ENCODE results near the gene SCML2.

Gene SCML2

DNA sequence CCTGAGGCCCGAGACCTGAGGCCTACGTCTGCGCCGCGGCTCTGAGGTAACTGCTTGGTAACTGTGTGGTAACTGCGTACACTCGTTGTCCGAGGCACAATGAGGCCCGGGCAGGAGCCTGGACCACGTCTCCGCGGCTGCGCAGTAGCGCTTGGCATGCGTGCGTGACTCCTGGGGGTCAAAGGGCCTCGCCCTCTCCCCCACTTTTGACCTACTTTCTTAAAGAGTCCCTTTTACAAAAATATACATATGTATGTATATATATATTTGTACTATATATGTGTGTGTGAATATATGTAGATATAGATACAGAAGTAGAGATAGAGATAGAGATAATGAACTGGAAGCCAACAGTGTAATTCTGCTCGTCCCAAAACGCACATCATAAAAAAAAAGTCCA lies 133.7 kb downstream of the SCML2 start, which contains the start of gene BEND2:
Gene BEND2, minus strand, starts transcription at position 101 of the 400 bp plus-strand sequence. CDS start 136 bp downstream, outside the sequence.
- no peak within 1 kb of the TSS for H2BK15ac ChIP-seq (replicated peaks; ENCODE audit: low read depth)
- no peak within 1 kb of the TSS for H4K8ac ChIP-seq (ENCODE audit: low read depth, low read length)
- H3K56ac ChIP-seq (ENCODE audit: low read length): no peak within 1 kb of the TSS
- H3K4me2 ChIP-seq (ENCODE audit: low read length): no peak within 1 kb of the TSS
- H3K23ac ChIP-seq (ENCODE audit: low read length): no peak within 1 kb of the TSS
- no peak within 1 kb of the TSS for H3K4me3 ChIP-seq (ENCODE audit: low read length)
- no peaks in the 10 kb centered on the region for H3K79me1 ChIP-seq (ENCODE audit: low read length)
- no peak within 1 kb of the TSS for H4K5ac ChIP-seq (ENCODE audit: low read length)
- no peak within 1 kb of the TSS for H3K18ac ChIP-seq (ENCODE audit: low read length)
- H3K36me3 ChIP-seq (ENCODE audit: control insufficient read depth, insufficient read depth, low read length): no peaks in the 10 kb centered on the region
- H3K27me3 ChIP-seq (ENCODE audit: insufficient read depth, low read length, poor library complexity): no peaks in the 10 kb centered on the region
- no peak for DNase-seq
- no peak within 1 kb of the TSS for H3K9ac ChIP-seq (ENCODE audit: low read length)
- no peaks in the 10 kb centered on the region for H3K4me1 ChIP-seq (ENCODE audit: control insufficient read depth, low read depth, low read length)
- no peak within 1 kb of the TSS for H2AK5ac ChIP-seq (ENCODE audit: low read length)
- H3K4ac ChIP-seq (ENCODE audit: low read depth, low read length): no peak within 1 kb of the TSS
- WGBS (ENCODE audit: extremely low coverage, insufficient coverage, low lambda C conversion rate): no CpG with 5 or more reads among the region's 19 CpGs
- H3K79me2 ChIP-seq (ENCODE audit: control insufficient read depth, insufficient read depth, low read length): no peaks in the 10 kb centered on the region
- no peak within 1 kb of the TSS for H2BK5ac ChIP-seq (ENCODE audit: low read length)
- no peak within 1 kb of the TSS for H3K27ac ChIP-seq (ENCODE audit: low read depth, low read length)
- H2BK120ac ChIP-seq (ENCODE audit: low read depth, low read length): no peak within 1 kb of the TSS

DNA sequence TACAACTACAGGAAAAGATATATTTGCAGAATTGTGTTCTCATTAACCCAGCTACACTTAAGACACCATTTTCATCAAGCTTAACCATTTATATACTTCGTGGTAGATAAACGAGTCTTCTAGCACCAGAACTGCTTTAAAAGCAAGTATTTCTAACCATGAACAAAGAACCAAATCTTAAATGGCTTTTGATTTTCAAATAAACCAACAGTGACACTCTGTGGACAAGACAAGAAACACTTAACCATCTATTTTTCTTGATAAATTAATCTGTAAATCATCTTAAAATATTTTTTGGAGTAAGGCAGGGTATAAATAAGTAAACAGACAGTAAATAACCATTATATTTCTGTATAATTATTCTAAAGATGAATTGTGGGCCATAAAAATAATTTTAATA lies 144.0 kb downstream of the SCML2 start:
- H4K8ac ChIP-seq (ENCODE audit: low read depth, low read length): no peak overlapping the region
- WGBS (ENCODE audit: extremely low coverage, insufficient coverage, low lambda C conversion rate): no CpG with 5 or more reads among the region's 2 CpGs
- DNase-seq: peak; percentile 7

DNA sequence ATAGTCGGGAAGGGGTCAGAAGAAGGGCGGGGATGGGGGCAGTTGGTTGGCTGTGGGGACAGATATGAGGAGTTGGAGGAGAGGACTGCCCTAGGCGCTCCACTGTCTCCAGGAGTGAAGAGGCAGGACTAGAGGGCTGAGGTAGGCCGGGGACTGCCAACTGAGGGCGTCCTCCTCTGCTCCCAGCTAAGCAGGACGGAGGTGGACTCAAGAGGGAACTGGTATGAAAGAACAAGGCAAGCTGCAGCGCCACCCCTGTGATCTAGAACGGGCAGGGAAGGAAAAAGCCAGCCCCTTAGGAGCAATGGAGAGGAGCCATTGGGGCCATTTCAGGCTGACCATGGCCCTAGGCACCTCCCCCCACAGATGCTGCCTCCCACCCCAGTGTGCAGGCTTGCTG lies 147.8 kb downstream of the SCML2 start:
- Histone ChIP-seq H3K4me1 (ENCODE audit: control insufficient read depth, low read depth, low read length) (no peaks in the 10 kb centered on the region), H2AK5ac (ENCODE audit: low read length) (no peak overlapping the region), H2BK15ac (replicated peaks; ENCODE audit: low read depth) (no peak overlapping the region), H4K8ac (ENCODE audit: low read depth, low read length) (no peak overlapping the region), H2BK120ac (ENCODE audit: low read depth, low read length) (no peak overlapping the region), H3K79me1 (ENCODE audit: low read length) (no peaks in the 10 kb centered on the region), H3K4ac (ENCODE audit: low read depth, low read length) (no peak overlapping the region), H3K27me3 (ENCODE audit: insufficient read depth, low read length, poor library complexity) (no peaks in the 10 kb centered on the region), H3K4me2 (ENCODE audit: low read length) (no peak overlapping the region), H3K18ac (ENCODE audit: low read length) (no peak overlapping the region), H2BK5ac (ENCODE audit: low read length) (no peak overlapping the region), H4K5ac (ENCODE audit: low read length) (no peak overlapping the region), H3K4me3 (ENCODE audit: low read length) (no peak overlapping the region), H3K79me2 (ENCODE audit: control insufficient read depth, insufficient read depth, low read length) (no peaks in the 10 kb centered on the region), H3K23ac (ENCODE audit: low read length) (no peak overlapping the region), H3K27ac (ENCODE audit: low read depth, low read length) (no peak overlapping the region), H3K56ac (ENCODE audit: low read length) (no peak overlapping the region), H3K36me3 (ENCODE audit: control insufficient read depth, insufficient read depth, low read length) (no peaks in the 10 kb centered on the region), H3K9ac (ENCODE audit: low read length) (no peak overlapping the region)
- no peak for DNase-seq
- no CpG with 5 or more reads among the region's 8 CpGs for WGBS (ENCODE audit: extremely low coverage, insufficient coverage, low lambda C conversion rate)

More for the DNA sequence above, 144.0 kb downstream of the SCML2 start:
- Histone ChIP-seq H3K27me3 (ENCODE audit: insufficient read depth, low read length, poor library complexity) (no peaks in the 10 kb centered on the region), H3K36me3 (ENCODE audit: control insufficient read depth, insufficient read depth, low read length) (no peaks in the 10 kb centered on the region), H3K23ac (ENCODE audit: low read length) (no peak overlapping the region), H4K5ac (ENCODE audit: low read length) (no peak overlapping the region), H3K4ac (ENCODE audit: low read depth, low read length) (no peak overlapping the region), H3K79me1 (ENCODE audit: low read length) (no peaks in the 10 kb centered on the region), H2AK5ac (ENCODE audit: low read length) (no peak overlapping the region), H3K18ac (ENCODE audit: low read length) (no peak overlapping the region), H2BK15ac (replicated peaks; ENCODE audit: low read depth) (no peak overlapping the region), H2BK5ac (ENCODE audit: low read length) (no peak overlapping the region), H3K27ac (ENCODE audit: low read depth, low read length) (no peak overlapping the region), H3K79me2 (ENCODE audit: control insufficient read depth, insufficient read depth, low read length) (no peaks in the 10 kb centered on the region), H3K4me3 (ENCODE audit: low read length) (no peak overlapping the region), H3K4me1 (ENCODE audit: control insufficient read depth, low read depth, low read length) (no peaks in the 10 kb centered on the region), H3K9ac (ENCODE audit: low read length) (no peak overlapping the region), H3K56ac (ENCODE audit: low read length) (no peak overlapping the region), H2BK120ac (ENCODE audit: low read depth, low read length) (no peak overlapping the region), H3K4me2 (ENCODE audit: low read length) (no peak overlapping the region)

DNA sequence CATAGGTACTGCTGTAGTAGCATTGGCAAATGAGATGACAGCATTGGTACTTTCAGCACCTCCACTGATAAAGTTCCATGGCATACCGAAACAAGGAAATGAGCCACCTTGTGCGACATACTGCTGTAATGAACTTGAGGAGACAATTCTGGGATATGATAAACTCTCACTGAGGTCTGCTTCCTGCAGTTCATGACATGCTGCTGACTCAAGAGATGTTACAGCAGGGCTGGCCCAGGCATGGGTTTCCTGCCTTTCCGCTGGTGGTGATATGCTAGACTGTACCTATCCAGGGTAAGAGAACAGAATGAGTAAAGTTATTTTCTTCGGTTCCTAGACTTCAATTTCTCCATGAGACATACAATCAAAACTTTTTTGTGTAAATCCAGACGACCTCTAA lies 150.9 kb downstream of the SCML2 start:
- H3K23ac ChIP-seq (ENCODE audit: low read length): no peak overlapping the region
- no peaks in the 10 kb centered on the region for H3K4me1 ChIP-seq (ENCODE audit: control insufficient read depth, low read depth, low read length)
- H3K79me1 ChIP-seq (ENCODE audit: low read length): no peaks in the 10 kb centered on the region
- H3K4ac ChIP-seq (ENCODE audit: low read depth, low read length): no peak overlapping the region
- H3K36me3 ChIP-seq (ENCODE audit: control insufficient read depth, insufficient read depth, low read length): no peaks in the 10 kb centered on the region
- no peak overlapping the region for H3K27ac ChIP-seq (ENCODE audit: low read depth, low read length)
- H3K27me3 ChIP-seq (ENCODE audit: insufficient read depth, low read length, poor library complexity): no peaks in the 10 kb centered on the region
- no peak for DNase-seq
- H3K9ac ChIP-seq (ENCODE audit: low read length): no peak overlapping the region
- H3K79me2 ChIP-seq (ENCODE audit: control insufficient read depth, insufficient read depth, low read length): no peaks in the 10 kb centered on the region
- no peak overlapping the region for H4K8ac ChIP-seq (ENCODE audit: low read depth, low read length)
- H3K4me3 ChIP-seq (ENCODE audit: low read length): no peak overlapping the region
- H3K4me2 ChIP-seq (ENCODE audit: low read length): no peak overlapping the region
- no peak overlapping the region for H2BK120ac ChIP-seq (ENCODE audit: low read depth, low read length)
- H2BK15ac ChIP-seq (replicated peaks; ENCODE audit: low read depth): no peak overlapping the region
- H4K5ac ChIP-seq (ENCODE audit: low read length): no peak overlapping the region
- H3K18ac ChIP-seq (ENCODE audit: low read length): no peak overlapping the region
- WGBS (ENCODE audit: extremely low coverage, insufficient coverage, low lambda C conversion rate): no CpG with 5 or more reads among the region's 5 CpGs
- H3K56ac ChIP-seq (ENCODE audit: low read length): no peak overlapping the region
- no peak overlapping the region for H2AK5ac ChIP-seq (ENCODE audit: low read length)
- no peak overlapping the region for H2BK5ac ChIP-seq (ENCODE audit: low read length)

DNA sequence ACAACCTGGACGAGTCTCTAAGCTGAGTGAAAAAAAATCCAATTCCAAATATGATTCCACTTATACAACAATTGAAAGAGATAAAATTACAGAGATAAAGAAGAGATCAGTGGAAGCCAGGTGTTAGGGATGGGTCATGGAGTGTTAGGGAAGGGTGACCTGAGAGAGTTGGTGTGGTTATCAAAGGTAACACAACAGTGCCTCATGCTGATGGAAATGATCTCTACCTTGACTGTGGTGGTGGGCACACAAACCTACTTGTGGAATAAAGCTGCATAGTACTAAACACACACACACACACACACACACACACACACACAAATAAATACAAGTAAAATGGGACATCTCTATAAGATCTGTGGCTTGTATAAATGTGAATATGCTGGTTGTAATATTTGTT lies 159.8 kb downstream of the SCML2 start:
- Histone ChIP-seq H3K4me1 (ENCODE audit: control insufficient read depth, low read depth, low read length) (no peaks in the 10 kb centered on the region), H3K4me2 (ENCODE audit: low read length) (no peak overlapping the region), H3K79me1 (ENCODE audit: low read length) (no peaks in the 10 kb centered on the region), H2AK5ac (ENCODE audit: low read length) (no peak overlapping the region), H3K4me3 (ENCODE audit: low read length) (no peak overlapping the region), H3K9ac (ENCODE audit: low read length) (no peak overlapping the region), H3K27ac (ENCODE audit: low read depth, low read length) (no peak overlapping the region), H3K18ac (ENCODE audit: low read length) (no peak overlapping the region), H4K5ac (ENCODE audit: low read length) (no peak overlapping the region), H3K27me3 (ENCODE audit: insufficient read depth, low read length, poor library complexity) (no peaks in the 10 kb centered on the region), H4K8ac (ENCODE audit: low read depth, low read length) (no peak overlapping the region), H3K79me2 (ENCODE audit: control insufficient read depth, insufficient read depth, low read length) (no peaks in the 10 kb centered on the region), H3K36me3 (ENCODE audit: control insufficient read depth, insufficient read depth, low read length) (no peaks in the 10 kb centered on the region), H3K4ac (ENCODE audit: low read depth, low read length) (no peak overlapping the region), H3K56ac (ENCODE audit: low read length) (no peak overlapping the region), H3K23ac (ENCODE audit: low read length) (no peak overlapping the region), H2BK5ac (ENCODE audit: low read length) (no peak overlapping the region), H2BK15ac (replicated peaks; ENCODE audit: low read depth) (no peak overlapping the region), H2BK120ac (ENCODE audit: low read depth, low read length) (no peak overlapping the region)
- WGBS (ENCODE audit: extremely low coverage, insufficient coverage, low lambda C conversion rate): no CpG with 5 or more reads among the region's 1 CpG
- DNase-seq: peak; percentile 6
